NCI-H2107 treated with DMSO at 0.1 percent for 48 hours (cell line): Measurements from ENCODE around the gene IL4I1.
"Not testable (repeated sequence)": the region's sequence is repeated elsewhere in the genome, so short reads cannot be mapped to it uniquely, and the experiment has no call there.

ENCODE experiments used
- DNase-seq: peaks from one replicate; lab custom pipeline; 2025; ENCODE audit not compliant: unreplicated experiment; lab: John Stamatoyannopoulos, UW

IL4I1 gene

DNA sequence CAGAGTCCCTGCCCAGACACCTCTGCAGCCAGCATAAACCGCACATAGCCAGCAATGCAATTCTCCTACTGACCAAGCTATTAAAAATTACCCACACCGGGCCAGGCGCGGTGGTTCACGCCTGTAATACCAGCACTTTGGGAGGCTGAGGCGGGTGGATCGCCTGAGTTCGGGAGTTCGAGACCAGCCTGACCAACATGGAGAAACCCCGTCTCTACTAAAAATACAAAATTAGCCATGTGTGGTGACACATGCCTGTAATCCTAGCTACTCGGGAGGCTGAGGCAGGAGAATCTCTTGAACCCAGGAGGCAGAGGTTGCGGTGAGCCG, 28.2 kb upstream of the IL4I1 start:
- not testable (repeated sequence) for DNase-seq

DNA sequence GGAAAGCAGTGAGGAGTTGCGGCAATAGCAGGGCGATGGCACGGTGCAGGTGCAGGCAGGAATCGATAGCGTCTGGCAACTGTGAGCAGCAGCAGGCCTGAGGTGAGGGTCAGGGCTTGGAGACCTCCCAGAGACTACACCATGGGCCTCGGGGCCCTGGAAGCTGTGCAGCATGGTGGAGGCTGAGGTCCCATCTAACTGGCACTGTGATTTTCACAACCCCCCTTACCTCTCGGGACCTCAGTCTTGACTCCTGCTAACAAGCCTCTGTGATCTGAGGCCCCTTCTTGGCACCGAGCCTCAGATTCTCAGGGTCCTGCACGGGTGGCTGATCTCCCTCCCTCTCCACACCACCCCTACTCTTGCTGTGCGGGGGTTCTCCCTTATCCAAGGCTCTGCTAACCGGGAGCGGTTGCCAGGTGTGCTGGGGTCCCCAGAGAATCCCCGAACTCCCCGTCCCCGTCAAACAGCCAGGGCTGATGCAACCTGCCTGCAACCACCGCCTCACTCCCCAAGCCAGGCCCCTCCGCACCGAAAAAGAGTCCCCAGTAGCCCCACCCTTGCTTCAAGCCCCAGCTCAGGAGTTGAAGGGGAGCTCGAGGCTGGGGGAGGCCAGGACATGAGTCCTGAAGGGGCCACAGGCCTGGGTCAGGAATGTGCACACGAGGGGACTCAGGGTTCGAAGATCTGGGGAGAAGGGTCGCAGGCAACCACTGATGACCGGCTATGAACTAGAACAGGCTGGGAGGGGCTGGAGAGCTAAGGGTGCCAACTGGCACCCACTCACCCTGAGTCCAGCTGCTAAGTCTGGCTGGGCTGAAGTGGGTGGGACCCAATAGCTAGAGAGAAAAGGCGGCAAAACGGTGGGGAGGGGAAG, 27.6 kb upstream of the IL4I1 start:
- peak; percentile 83 for DNase-seq

DNA sequence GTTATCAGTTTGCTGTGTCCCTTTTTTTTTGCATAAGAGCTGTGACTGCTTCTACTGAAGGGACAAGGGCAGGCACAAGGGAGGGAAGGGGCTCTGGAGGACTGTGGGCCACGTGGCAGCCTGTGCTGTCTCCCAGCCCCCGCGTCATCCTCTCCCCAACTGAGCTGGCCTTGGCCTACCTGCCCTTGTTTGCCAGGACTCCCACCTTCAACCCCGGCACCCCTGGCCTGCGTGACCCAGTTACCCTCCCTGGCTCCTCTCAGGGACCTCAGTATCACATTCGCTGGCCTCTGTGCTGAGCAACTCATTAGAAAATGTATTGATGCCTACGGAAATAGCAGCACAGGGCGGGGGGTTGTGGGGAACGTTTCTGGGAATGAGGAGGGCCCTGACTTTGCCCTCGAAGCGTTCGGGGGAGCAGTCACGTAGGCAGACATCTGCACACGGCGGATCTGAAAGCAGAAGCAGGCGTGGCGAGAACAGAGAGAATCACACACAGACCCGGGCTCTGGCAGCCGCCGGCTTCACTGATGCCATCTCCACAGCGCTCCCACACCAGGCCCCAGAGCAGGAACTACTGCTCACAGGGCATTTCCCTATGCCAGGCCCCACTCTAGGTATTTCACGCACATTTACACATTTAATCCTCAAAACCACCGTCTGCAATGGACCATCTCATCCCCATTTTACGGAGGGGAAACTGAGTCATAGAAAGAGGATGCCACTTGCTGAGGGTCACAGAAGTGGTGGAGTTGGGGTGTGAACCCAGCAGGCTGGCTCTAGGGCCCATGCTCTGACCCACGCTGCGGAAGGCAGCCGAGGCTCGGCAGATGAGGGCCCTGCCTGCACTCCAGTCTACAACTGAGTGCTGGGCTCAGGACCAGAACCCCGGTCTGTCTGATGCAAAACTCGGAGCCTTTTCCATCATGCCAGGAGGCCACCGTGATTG, 26.6 kb upstream of the IL4I1 start:
- DNase-seq, result peak; percentile 18

DNA sequence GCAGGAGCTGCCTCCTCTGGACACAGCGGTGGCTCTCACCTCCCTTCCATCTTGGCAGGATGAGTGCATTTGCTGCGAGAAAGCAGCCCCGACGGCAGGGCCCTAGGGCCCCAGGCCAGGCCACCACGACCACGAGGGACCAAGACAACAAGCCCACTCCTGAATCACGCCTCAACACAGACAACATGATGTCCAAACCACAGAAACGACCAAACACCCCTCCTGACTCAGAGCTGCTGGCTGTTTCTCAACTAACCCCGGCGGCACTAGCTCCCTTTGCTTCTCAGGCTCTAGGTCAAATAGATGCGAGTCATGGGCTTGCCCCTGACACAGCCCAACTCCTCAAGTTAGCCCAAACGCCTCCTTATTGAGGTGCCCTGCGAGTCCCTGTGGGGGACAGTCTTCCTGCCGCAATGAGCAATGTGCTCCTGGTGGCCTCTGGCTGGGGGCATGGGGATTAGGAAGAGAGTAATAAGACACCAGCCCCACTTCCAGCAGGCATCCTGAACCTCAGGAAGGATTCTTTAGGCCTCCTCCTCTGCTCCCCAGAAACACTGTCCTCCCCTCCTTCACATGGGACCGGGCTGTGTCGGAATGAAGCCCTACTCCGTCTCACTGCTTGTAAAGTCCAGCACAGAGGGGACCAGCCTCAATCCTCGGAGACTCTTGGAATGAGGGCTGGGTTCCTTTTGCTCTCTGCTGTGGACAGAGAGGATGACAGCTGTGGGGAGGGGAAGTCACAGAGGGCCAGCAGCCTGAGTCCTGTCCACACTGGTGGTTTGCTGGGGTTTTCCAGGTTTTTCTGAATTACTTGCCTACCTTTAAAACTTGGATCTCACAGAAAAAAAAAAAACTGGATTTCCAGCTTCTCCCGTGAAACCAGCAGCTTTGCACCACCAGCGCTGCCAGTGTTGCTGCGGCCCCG, 25.4 kb upstream of the IL4I1 start:
- DNase-seq, result no peak

DNA sequence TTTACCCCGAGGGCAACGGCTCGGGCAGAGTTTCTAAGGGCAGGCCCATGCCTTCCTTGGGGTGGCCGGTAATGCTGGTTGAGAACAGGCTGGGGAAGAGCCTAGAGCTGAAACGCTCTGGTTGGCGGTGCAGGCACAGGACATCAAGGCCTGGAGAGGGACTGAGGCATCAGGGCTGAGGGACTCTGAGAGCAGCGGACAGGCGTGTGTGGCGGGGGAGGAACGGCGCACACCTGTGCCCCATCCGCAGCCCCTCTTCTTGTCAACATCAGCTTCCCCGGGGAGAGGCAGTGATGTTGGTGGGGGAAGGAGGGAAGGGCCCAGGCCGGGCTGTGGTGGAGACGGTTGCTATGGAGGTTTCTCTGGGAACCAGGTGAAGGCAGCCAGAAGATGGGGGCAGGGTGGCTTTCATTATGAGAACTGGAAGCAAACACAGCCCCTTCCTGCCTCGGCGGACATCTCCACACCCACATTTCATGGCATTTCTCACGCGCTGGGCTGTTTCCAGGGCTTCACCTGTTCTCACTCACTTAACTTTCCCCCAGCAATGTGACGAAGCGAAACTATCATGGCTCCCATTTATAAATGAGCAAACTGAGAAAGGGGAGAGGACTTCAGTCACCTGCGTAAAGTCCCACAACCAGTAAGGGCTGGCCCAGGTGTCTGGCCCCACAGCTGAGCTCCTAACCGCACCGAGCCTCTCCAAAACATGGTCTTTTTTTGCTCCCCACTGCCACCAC, 24.1 kb upstream of the IL4I1 start:
- peak; percentile 85 for DNase-seq

DNA sequence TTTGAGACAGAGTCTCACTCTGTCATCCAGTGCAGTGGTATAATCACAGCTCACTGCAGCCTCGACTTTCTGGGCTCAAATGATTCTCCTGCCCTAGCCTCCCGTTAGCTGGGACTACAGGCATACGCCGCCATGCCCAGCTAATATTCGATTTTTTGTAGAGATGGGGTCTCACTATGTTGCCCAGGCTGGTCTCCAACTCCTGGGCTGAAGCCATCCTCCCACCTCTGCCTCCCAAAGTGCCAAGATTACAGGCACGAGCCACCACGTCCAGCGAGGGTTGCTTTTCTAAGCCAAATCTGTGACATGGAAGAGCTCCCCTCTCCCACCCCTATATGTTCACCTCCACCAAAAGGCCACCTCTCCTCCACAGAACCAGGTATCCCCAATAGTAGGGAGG, 21.4 kb upstream of the IL4I1 start:
- DNase-seq, result no peak

DNA sequence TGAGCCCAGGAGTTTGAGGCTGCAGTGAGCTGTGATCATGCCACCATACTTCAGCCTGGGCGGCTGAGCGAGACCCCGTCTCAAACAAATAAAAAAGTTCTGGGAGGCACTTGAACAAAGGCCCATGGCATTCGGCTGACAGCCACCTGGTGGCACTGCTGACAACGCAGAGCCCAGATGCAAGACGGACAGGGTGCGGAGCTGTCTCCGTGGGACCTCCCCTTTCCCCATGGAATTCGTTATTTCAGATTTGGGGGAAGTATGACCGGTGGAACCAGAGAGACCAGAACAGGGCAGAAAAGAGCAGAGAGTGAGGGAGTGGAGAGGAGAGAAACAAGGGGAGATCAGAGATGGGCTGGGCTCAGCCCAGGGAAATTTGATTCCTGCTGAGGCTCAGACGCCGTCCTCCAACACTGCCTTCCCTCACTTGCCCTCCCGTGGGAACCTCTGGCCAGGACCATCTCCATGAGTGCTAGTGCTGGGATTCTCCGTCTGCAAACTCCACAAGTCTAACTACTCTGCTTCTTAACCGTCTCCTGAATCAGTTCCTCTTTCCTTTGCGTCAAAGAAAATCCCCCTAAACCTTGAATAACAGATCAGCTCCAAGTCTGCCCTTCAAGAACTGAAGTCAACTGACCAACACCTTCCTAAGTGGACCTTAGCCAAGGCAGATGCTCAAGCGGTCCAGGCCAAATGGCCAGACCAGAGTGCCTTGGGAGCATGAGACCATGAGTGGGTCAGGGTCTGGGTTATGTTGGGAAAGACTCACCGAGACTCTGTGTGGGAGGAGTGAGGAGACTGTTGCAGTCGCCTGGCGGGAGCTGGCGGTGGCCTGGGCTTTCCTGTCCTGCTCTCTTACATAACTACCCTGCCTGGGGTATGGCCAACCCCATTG, 20.4 kb upstream of the IL4I1 start:
- DNase-seq, result peak; percentile 43

DNA sequence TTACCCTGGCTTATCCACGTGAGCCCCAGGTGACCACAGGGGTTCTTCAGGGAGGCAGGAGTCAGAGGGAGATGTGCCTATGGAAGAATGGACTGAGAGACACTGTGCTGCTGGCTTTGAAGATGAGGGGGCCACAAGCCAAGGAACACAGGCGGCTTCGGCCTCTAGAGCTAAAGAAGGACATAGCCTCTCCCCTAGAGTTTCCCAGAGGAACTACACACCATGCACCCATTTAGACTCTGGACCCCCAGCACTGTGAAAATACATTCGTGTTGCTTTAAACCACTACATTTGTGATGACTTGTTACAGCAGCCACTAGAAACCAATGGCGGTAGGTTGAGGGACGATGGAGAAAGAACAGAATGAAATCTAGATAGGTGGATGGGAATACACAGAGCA, 18.6 kb upstream of the IL4I1 start:
- no peak for DNase-seq

DNA sequence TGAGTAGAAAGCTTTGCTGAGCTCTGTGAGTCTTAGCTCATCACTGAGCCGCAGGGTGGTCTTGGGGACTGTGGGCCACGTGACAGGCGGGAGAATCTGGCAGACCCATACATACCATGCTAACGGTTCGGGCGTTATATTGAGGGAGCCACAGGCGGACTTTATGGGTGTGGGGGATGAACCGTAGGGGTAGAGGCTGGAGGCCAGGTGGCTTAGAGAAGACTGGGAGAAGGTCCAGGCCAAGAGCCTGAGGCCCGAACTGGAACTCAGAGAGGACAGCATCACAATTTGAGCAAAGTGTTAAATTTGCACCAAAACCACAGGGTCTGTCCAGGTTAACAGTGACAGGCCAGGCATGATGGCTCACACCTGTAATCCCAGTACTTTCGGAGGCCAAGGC, 17.0 kb upstream of the IL4I1 start:
- DNase-seq, result no peak

DNA sequence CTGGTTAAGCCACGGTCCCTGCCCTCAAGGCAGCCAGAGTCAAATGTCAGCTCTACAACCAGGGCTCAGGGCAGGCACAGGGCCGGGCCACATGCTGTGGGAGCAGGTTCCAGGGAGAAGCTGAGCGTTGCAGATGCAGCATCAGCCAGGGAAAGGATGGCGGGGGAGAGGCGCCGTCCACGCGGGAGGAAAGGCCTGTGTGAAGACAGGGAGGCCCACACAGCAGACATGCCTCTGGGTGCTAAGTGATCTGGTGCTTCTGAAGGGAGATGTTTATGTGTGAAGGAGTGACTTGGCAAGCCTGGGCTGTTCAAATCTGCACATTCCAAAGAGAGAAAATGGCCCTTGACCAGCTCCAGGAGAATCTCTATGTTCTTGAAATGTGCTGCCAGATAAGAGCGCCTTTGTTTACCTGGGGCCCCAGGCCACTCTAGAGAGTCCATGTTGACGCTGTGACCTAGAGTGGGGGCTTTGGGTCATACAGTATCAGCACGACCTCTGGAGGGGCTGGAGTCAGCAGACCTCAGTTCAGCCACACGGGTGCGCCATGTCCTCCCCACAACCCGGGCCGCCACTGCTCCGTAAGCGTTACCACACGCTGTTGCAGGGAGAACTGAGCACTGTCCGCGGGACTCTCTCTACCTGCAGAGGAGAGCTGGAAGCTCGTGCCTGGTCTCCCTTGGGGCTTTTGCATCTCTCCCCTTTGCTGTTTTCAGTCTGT, 16.4 kb upstream of the IL4I1 start:
- no peak for DNase-seq

DNA sequence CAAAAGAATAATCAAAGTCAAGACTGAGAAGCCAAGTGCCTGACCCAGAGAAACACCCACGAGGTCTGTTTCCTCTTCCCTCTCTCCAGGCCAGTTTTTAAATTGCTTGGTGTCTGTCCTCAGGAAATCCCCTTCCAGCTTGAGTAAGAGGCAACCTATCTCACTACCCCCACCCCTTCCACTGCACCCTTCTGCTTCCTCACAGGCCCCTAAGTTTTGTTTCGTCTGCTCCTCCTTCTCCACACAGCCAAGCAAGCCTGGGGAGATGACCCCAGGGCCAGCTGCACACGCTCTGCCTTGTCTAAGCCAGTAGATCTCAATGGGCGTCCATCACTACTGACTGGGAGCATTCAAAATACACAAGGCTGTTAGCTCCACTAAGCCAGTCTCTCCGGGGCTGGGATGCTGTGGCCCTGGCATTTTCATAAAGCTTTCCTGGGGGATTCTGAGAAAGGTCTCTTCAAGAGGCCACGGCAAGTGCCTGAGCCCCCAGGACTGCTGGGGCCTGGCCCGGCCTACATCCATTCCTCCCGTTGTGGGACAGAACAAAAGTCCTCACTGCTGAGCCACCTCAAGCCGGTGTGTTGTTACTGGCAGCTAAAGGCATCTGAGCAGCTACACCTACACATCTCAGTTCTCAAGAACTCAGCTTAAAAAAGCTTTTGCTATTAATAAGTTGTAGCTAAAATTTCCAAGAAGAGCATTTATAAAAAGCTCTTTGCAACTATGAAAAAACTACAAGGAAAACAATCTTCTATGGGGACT, 14.9 kb upstream of the IL4I1 start:
- no peak for DNase-seq

DNA sequence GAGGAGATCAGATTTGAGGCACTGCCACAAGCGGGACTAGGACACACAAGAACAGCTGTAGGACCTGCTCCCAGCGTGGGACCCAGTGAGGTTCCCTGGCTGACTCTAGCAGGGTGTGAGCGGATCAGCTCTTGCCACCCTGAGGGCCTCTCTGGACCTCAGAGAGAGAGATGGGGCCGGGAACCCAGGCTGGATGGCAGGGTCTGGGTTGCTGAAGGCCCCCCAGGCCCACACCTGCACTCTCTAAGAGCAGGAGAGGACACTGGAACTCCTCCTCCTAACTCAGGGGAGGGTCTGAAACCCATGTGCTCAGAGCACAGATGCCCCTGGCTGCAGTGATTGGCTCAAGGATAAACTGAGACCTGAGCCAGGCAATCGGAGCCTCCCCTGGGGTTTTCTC, 13.5 kb upstream of the IL4I1 start:
- no peak for DNase-seq

DNA sequence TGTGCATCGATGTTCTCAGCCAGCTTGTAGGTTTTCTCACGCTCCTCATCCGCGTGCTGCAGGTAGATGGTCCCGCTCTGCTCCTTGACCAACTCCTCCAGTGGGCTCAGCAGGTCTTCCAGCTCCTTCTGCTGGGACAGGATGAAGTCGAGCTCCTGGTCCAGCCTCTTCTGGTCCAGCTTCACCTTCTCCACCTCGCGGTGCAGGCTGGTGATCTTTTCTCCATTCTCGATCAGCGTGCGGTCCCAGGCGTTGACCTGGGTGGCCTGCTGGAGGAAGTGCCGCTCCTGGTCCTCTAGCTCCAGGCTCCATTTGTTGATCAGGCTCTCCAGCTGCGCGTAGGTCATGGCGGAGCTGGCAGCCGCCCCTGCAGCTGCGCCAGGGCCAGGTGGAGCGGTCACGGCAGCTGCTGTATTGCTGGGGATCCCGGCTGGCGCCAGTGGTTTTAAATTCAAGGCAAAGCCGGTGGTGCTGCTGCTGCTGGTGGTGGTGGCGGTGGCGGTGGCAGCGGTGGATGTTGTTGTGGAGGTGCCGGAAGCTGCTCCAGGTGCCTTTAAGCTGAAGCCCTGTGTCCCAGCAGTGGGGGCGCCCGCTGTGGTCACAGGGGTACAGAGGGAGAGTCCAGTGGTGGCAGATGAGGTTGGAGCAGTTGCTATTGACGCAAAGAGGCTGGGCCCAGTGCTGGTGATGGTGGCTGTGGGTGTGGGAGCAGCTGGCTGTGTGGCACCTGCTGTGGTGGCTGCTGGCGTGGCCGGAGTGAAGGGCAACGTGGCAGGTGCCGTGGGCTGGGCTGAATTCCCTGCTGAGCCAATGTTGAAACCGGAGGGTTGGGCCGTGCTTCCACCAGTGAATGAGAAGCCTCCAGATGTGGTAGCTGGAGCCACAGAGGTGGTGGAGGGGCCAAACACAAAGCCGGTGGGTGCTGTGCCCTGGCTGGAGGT, 12.1 kb upstream of the IL4I1 start:
- DNase-seq, result no peak

DNA sequence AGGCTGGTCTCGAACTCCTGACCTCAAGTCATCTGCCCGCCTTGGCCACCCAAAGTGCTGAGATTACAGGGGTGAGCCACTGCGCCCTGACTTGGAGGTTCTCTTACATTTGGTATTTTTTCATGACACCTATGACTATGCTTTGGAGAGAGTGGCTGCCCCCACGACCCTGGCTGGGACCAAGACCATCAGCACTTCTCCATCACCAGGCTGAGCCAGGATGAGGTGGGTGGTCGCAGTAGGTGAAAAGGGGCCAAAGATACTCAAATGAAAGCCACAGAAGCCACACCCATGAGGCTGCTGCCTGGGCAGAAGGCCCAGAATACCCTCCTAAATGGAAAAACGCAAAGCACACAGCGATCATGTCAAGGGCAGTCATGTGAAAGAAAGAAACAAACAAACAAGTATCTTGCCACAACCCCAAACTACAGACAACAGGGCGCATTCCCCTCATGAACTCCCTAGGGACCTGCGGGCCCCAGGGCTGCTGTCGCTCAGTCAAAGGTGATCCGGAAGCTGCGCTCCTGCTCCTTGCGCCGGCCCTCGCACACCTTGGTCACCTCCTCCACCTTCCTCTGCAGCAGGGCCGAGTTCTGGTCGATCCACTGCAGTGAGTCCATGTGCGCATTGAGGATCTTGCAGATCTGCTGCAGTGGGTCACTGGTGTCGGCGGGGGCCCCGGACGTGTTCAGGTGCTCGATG, 11.2 kb upstream of the IL4I1 start:
- no peak for DNase-seq

DNA sequence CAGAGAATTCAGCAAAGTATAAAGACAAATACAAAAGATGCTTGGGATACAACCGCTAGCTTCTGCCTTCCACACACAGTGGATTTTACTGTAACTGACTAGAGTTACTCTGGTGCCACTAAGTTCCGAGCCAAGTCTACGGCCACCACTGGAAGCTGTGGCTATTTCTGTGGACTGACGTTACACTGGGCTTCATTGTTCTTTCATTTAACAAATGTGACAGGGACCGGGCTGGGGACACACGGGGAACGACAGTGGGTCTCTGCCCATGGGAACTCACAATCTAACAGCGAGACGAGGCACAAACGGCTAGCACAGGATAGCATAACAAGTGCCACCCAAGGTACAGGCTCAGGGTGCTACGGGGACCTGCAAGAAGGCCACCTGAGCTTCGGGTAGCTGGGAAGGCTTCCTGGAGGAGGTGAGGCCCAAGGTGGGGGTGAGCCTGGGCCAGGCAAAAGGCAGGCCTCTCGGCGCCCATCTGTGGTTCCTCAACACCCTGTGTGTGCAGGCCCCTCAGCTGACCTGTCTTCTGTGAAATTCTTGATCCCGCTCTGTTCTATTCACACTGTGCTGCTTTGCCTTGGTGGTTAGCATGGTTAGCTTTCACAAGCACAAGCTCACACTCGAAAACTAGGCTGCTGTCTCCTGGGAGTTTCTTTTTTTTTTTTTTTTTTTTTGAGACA, 10.3 kb upstream of the IL4I1 start:
- DNase-seq, result no peak

DNA sequence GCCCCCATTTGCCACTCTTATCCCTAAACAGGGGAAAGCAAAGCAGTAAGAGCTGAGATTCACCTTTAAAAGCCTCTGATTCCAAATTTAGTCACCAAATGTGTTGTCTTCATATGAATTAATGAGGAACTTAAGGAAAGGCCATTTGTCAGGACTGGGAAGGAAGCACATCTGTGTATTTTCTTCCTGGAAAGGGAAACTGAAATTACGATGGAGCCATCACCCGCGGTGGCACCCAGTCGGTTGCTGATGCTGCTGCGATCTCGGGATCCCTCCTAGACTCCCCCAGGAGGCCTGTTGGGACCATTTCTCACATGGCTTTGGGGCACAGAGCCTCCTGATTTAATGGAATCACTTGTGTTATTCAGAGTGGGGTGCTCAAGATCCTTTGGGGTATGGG, 7.4 kb upstream of the IL4I1 start:
- DNase-seq, result no peak
